Tibial nerve (tissue), 4 donors: ENCODE measurements around the gene AXIN1. TPM values are rescaled to one million over a fixed set of nuclear protein-coding genes. Genes with fewer than 3 reads are reported as not detected.
A peak's percentile ranks its signal among the peaks of the same experiment; 100 is the strongest.

Experiments used
- DNase-seq, 2 donors: peaks; one replicate each; pipeline ENCODE4 v3.0.0-alpha.2; 2019; ENCODE audit warnings: low spot score in 2 of 2
- H3K27ac ChIP-seq, 4 donors: fragments of 200-600 bp; sonication (generic) in 3 of 4; one replicate each; pipeline ENCODE4 v1.5.1; 2017 to 2019; ENCODE audit warnings: mild to moderate bottlenecking in 1 of 4
- H3K27me3 ChIP-seq, 2 donors: fragments of 200-600 bp; sonication (generic) in 1 of 2; one replicate each; pipeline versions ENCODE4 v1.5.1 to v1.6.0; 2017 to 2019
- H3K36me3 ChIP-seq, 3 donors: fragments of 200-600 bp; sonication (generic); one replicate each; pipeline ENCODE4 v1.5.1; 2018 to 2019
- H3K4me1 ChIP-seq, 4 donors: fragments of 200-600 bp; sonication (generic) in 3 of 4; one replicate each; pipeline ENCODE4 v1.5.1; 2017 to 2019
- H3K4me3 ChIP-seq, 4 donors: fragments of 200-600 bp; sonication (generic) in 3 of 4; one replicate each; pipeline ENCODE4 v1.5.1; 2017 to 2019; ENCODE audit warnings: mild to moderate bottlenecking in 1 of 4, moderate library complexity in 1 of 4
- H3K9me3 ChIP-seq, 4 donors: fragments of 200-600 bp; sonication (generic) in 3 of 4; one replicate each; pipeline ENCODE4 v1.5.1; 2017 to 2019
- EP300 ChIP-seq, 2 donors: sonication (generic); formaldehyde crosslinking; IDR thresholded peaks; one replicate each; pipeline ENCODE4 v1.6.1; 2017; ENCODE audit warnings: antibody characterized with exemption in 2 of 2, mild to moderate bottlenecking in 1 of 2
- POLR2A ChIP-seq, 2 donors: fragments of 450-650 bp; IDR thresholded peaks; one replicate each; pipeline ENCODE4 v1.6.1; 2017; ENCODE audit warnings: antibody characterized with exemption in 2 of 2, mild to moderate bottlenecking in 2 of 2, moderate library complexity in 2 of 2
- WGBS, 2 donors: methylation state at CpG; one replicate each; pipeline ENCODE4 v1.1.5; 2018; 5-methylcytosine and 5-hydroxymethylcytosine counted together
- total RNA-seq, 4 donors: library from RNA; depleted of rRNA; stranded (reverse); fragments of >200 nt; gene quantifications; one replicate each; pipeline ENCODE4 v1.1.0, GENCODE V29; 2016
- TF ChIP-seq, protein P1 (sequence below), 5 experiments: fragments of 200-600 bp in 3 of 5; fragments of 450-650 bp in 2 of 5; sonication (generic) in 3 of 5; IDR thresholded peaks; one replicate each; pipeline ENCODE4 v1.5.1; 2016 to 2019; ENCODE audit warnings: antibody characterized with exemption in 5 of 5, mild to moderate bottlenecking in 3 of 5, moderate library complexity in 2 of 5

AXIN1 gene
- total RNA-seq, 4 donors from 2014 or later, result 23.4 to 37.1 (median 25.0) TPM

DNA sequence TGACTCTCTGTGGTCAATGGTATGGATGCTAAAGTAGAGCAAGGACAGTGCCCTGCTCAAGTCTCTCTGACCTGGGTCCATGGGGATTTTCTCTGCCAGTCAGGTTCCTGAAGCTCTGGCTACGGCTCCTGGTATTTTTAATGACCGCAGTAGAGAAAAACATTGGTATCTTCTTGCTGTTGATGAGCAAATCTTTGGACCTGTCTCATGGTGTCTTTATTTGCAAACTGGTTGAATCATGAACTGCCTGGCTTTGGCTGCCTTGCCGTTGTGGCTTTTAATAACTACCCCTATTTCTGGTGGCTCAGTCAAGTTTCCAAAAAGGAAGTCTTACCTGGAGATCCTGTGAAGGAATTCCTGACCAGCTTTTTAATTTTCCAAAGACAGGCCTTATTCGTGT, 109.2 kb downstream of the AXIN1 start:
- H3K27ac ChIP-seq, result peak overlapping the region in 1 of 4 donors; percentile 48
- 90 to 92% methylated on average over 4 of the region's 4 CpGs for WGBS, 2 donors
- TF ChIP-seq EP300 (IDR thresholded peaks at IDR 0.05) (no peak), POLR2A (IDR thresholded peaks at IDR 0.05) (no peak)
- TF ChIP-seq, protein P1, sequence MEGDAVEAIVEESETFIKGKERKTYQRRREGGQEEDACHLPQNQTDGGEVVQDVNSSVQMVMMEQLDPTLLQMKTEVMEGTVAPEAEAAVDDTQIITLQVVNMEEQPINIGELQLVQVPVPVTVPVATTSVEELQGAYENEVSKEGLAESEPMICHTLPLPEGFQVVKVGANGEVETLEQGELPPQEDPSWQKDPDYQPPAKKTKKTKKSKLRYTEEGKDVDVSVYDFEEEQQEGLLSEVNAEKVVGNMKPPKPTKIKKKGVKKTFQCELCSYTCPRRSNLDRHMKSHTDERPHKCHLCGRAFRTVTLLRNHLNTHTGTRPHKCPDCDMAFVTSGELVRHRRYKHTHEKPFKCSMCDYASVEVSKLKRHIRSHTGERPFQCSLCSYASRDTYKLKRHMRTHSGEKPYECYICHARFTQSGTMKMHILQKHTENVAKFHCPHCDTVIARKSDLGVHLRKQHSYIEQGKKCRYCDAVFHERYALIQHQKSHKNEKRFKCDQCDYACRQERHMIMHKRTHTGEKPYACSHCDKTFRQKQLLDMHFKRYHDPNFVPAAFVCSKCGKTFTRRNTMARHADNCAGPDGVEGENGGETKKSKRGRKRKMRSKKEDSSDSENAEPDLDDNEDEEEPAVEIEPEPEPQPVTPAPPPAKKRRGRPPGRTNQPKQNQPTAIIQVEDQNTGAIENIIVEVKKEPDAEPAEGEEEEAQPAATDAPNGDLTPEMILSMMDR (IDR thresholded peaks at IDR 0.05), result no peak

DNA sequence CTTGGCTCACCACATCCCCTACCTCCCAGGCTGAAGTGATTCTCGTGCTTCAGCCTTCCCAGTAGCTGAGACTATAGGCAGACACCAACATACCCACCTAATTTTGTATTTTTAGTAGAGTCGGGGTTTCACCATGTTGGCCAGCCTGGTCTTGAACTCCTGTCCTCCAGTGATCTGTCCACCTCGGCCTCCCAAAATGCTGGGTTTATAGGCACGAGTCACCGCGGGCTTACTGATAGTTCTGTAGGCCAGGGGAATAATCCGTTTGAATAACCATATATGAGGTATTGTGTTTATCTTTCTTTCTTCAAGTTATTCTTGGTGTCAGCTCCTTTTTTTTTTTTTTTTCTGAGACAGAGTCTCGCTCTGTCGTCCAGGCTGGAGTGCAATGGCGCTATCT, 110.2 kb downstream of the AXIN1 start:
- Histone ChIP-seq H3K9me3 (no peaks in the 10 kb centered on the region), H3K36me3 (no peaks in the 10 kb centered on the region), H3K4me3 (no peak overlapping the region), H3K27me3 (no peaks in the 10 kb centered on the region), H3K27ac (peak overlapping the region in 2 of 4 donors; percentile 74 to 90), H3K4me1 (peaks cover 0 to 30% (median 10%) of the 10 kb centered on the region in 4 donors)
- no peak for DNase-seq
- TF ChIP-seq POLR2A (IDR thresholded peaks at IDR 0.05) (no peak), EP300 (IDR thresholded peaks at IDR 0.05) (no peak)
- TF ChIP-seq, protein P1 (IDR thresholded peaks at IDR 0.05), result no peak
- WGBS, 2 donors, result 85 to 89% methylated on average over 10 of the region's 10 CpGs

More for the DNA sequence above, 109.2 kb downstream of the AXIN1 start:
- Histone ChIP-seq H3K36me3 (peaks cover 0 to 8% (median 0%) of the 10 kb centered on the region in 3 donors), H3K4me3 (no peak overlapping the region), H3K27me3 (no peaks in the 10 kb centered on the region), H3K4me1 (peaks cover 0 to 30% (median 10%) of the 10 kb centered on the region in 4 donors), H3K9me3 (no peaks in the 10 kb centered on the region)
- no peak for DNase-seq

DNA sequence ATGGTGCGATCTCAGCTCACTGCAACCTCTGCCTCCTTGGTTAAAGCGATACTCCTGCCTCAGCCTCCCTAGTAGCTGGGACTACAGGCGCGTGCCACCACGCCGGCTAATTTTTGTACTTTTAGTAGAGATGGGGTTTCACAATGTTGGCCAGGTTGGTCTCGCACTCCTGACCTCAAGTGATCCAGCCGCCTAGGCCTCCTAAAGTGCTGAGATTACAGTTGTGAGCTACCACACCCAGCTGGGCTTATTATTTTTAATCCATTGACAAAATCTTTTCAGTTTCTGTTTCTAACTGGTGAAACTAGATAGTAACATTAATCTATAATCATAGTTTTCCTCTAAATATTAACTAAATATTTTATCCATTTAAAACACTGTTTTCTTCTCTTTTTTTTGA, 112.0 kb downstream of the AXIN1 start:
- TF ChIP-seq EP300 (IDR thresholded peaks at IDR 0.05) (no peak), POLR2A (IDR thresholded peaks at IDR 0.05) (no peak)
- TF ChIP-seq, protein P1 (IDR thresholded peaks at IDR 0.05), result no peak

DNA sequence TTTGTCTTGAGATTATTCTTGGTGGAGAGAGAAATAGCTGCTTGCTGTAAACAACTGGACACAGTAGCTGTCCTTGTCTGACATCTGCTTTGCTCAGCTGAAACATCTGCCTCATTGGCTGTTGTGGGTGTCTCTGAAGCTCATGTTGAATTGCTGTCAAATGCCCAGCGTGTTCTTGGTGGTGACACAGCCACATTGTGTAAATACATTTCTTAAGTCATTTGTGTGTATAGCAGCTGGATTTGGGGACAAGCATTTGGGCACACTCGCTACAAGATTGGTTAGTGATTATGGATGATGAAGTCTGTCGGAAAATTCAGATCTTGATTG, 112.6 kb downstream of the AXIN1 start:
- no peak for DNase-seq
- peaks cover 0 to 40% (median 18%) of the 10 kb centered on the region in 4 donors for H3K4me1 ChIP-seq
- H3K36me3 ChIP-seq, result no peaks in the 10 kb centered on the region
- peak overlapping the region; percentile 36 to 90 (median 61) for H3K27ac ChIP-seq
- H3K9me3 ChIP-seq, result no peaks in the 10 kb centered on the region
- WGBS, 2 donors, result 41 to 43% methylated on average over 3 of the region's 3 CpGs
- TF ChIP-seq POLR2A (IDR thresholded peaks at IDR 0.05) (peak in 1 of 2 donors; percentile 19), EP300 (IDR thresholded peaks at IDR 0.05) (peak in 1 of 2 donors; percentile 60)
- TF ChIP-seq, protein P1 (IDR thresholded peaks at IDR 0.05), result no peak
- H3K4me3 ChIP-seq, result no peak overlapping the region
- H3K27me3 ChIP-seq, result no peaks in the 10 kb centered on the region

More for the DNA sequence above, 112.0 kb downstream of the AXIN1 start:
- DNase-seq, result no peak
- WGBS, 2 donors, result 85 to 88% methylated on average over 8 of the region's 8 CpGs
- Histone ChIP-seq H3K36me3 (no peaks in the 10 kb centered on the region), H3K27ac (peak overlapping the region; percentile 36 to 90 (median 61)), H3K27me3 (no peaks in the 10 kb centered on the region), H3K4me1 (peaks cover 0 to 36% (median 15%) of the 10 kb centered on the region in 4 donors), H3K9me3 (no peaks in the 10 kb centered on the region), H3K4me3 (no peak overlapping the region)

Other genes with a start within 250 kb of the AXIN1 start
- 10 to 100 TPM; 32.1 to 40.8 (median 36.7) TPM for gene NPRL3, start 214.1 kb downstream of the AXIN1 start, total RNA-seq
- gene HBZ, start 200.1 kb downstream of the AXIN1 start, total RNA-seq, result not detected
- 1 to 10 TPM in 1 of 4 donors, not detected in 3; 3.3 TPM for gene HBM, start 186.7 kb downstream of the AXIN1 start, total RNA-seq
- 100 to 1,000 TPM in 2 of 4 donors, 10 to 100 TPM in 2; 10.1 to 495 (median 102) TPM for gene HBA2, start 179.8 kb downstream of the AXIN1 start, total RNA-seq
- gene HBA1, start 176.0 kb downstream of the AXIN1 start, total RNA-seq, result 100 to 1,000 TPM in 1 of 4 donors, 10 to 100 TPM in 2, not detected in 1; 48.4 to 135 (median 81.6) TPM
- not detected for gene HBQ1, start 172.3 kb downstream of the AXIN1 start, total RNA-seq
- gene LUC7L, start 123.3 kb downstream of the AXIN1 start, total RNA-seq, result 100 to 1,000 TPM; 109 to 180 (median 123) TPM
- 100 to 1,000 TPM in 2 of 4 donors, 10 to 100 TPM in 2; 73.5 to 192 (median 99.0) TPM for gene FAM234A, start 117.9 kb downstream of the AXIN1 start, total RNA-seq
- gene RGS11, start 76.8 kb downstream of the AXIN1 start, total RNA-seq, result 10 to 100 TPM; 20.8 to 59.0 (median 29.7) TPM
- not detected for gene ARHGDIG, start 72.1 kb downstream of the AXIN1 start, total RNA-seq
- gene PDIA2, start 69.6 kb downstream of the AXIN1 start, total RNA-seq, result 1 to 10 TPM; 3.3 to 8.8 (median 3.7) TPM
- 10 to 100 TPM; 45.1 to 79.5 (median 65.3) TPM for gene MRPL28, start 17.8 kb upstream of the AXIN1 start, total RNA-seq
- 10 to 100 TPM; 22.7 to 69.3 (median 36.7) TPM for gene PGAP6, start 29.3 kb upstream of the AXIN1 start, total RNA-seq
- 10 to 100 TPM; 26.7 to 99.6 (median 47.8) TPM for gene NME4, start 44.5 kb upstream of the AXIN1 start, total RNA-seq
- 10 to 100 TPM; 20.3 to 68.4 (median 33.6) TPM for gene DECR2, start 49.2 kb upstream of the AXIN1 start, total RNA-seq
- 100 to 1,000 TPM in 1 of 4 donors, 10 to 100 TPM in 3; 30.2 to 128 (median 54.6) TPM for gene RAB11FIP3, start 72.9 kb upstream of the AXIN1 start, total RNA-seq
- 10 to 100 TPM; 19.0 to 91.5 (median 52.5) TPM for gene CAPN15, start 175.0 kb upstream of the AXIN1 start, total RNA-seq
- not detected for gene PRR35, start 207.7 kb upstream of the AXIN1 start, total RNA-seq
- 1 to 10 TPM in 3 of 4 donors, under 1 TPM in 1; 0.98 to 5.2 (median 1.9) TPM for gene NHLRC4, start 214.3 kb upstream of the AXIN1 start, total RNA-seq
- gene PIGQ, start 217.2 kb upstream of the AXIN1 start, total RNA-seq, result 10 to 100 TPM; 49.2 to 89.6 (median 71.8) TPM
- 10 to 100 TPM; 21.1 to 30.6 (median 27.5) TPM for gene RAB40C, start 237.3 kb upstream of the AXIN1 start, total RNA-seq